Testis (tissue), 2 donors: ENCODE results near the gene DELE1.

ENCODE experiments used
- POLR2A ChIP-seq: fragments of 450-650 bp; IDR thresholded peaks from one replicate; pipeline ENCODE4 v1.6.1; 2017; ENCODE audit warnings: antibody characterized with exemption, mild to moderate bottlenecking, moderate library complexity
- TF ChIP-seq, protein P1 (sequence below), 3 experiments: fragments of 450-650 bp in 2 of 3; fragments of 200-600 bp in 1 of 3; sonication (generic) in 1 of 3; IDR thresholded peaks; one replicate each; pipeline ENCODE4 v1.5.1; 2016 to 2019; ENCODE audit warnings: antibody characterized with exemption in 3 of 3, mild to moderate bottlenecking in 2 of 3, moderate library complexity in 1 of 3

GRCh38 chr5:141923448-141924313 lies at the start of gene DELE1:
- TF ChIP-seq, protein P1, sequence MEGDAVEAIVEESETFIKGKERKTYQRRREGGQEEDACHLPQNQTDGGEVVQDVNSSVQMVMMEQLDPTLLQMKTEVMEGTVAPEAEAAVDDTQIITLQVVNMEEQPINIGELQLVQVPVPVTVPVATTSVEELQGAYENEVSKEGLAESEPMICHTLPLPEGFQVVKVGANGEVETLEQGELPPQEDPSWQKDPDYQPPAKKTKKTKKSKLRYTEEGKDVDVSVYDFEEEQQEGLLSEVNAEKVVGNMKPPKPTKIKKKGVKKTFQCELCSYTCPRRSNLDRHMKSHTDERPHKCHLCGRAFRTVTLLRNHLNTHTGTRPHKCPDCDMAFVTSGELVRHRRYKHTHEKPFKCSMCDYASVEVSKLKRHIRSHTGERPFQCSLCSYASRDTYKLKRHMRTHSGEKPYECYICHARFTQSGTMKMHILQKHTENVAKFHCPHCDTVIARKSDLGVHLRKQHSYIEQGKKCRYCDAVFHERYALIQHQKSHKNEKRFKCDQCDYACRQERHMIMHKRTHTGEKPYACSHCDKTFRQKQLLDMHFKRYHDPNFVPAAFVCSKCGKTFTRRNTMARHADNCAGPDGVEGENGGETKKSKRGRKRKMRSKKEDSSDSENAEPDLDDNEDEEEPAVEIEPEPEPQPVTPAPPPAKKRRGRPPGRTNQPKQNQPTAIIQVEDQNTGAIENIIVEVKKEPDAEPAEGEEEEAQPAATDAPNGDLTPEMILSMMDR (IDR thresholded peaks at IDR 0.05) = no peak
- peak; percentile 11 for TF ChIP-seq POLR2A
